Peyer's patch (tissue), 4 donors: ENCODE measurements around the gene SIGLEC1.

Experiments
- POLR2A ChIP-seq, 2 donors: fragments of 450-650 bp; IDR thresholded peaks; one replicate each; pipeline ENCODE4 v1.5.1; 2017; ENCODE audit warnings: antibody characterized with exemption in 2 of 2, mild to moderate bottlenecking in 2 of 2, moderate library complexity in 2 of 2
- TF ChIP-seq, protein P1 (sequence below), 6 experiments: fragments of 450-650 bp in 4 of 6; fragments of 200-600 bp in 2 of 6; sonication (generic) in 1 of 6; IDR thresholded peaks; one replicate each; pipeline ENCODE4 v1.5.1; 2017 to 2019; ENCODE audit warnings: antibody characterized with exemption in 6 of 6, mild to moderate bottlenecking in 3 of 6, moderate library complexity in 1 of 6

DNA sequence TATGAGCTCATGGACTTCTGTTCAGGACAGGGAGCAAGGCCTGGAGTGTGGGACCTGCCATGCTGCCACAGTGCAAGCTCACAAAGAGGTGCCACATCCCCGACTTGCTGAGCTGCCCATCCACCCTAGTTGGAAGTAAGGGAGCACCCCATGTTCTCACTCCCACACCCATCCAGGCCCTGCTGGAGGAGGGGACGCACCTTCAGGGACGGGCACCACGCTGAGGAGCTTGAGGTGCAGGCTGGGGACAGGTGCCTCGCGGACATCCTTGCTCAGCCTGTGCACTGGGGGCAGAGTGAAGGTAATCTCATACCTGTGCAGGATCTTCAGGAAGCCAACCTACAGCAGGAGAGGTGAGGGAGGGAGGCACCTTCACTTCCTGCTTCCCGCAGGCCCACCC is 42.9 kb upstream of the SIGLEC1 start:
- TF ChIP-seq, protein P1, sequence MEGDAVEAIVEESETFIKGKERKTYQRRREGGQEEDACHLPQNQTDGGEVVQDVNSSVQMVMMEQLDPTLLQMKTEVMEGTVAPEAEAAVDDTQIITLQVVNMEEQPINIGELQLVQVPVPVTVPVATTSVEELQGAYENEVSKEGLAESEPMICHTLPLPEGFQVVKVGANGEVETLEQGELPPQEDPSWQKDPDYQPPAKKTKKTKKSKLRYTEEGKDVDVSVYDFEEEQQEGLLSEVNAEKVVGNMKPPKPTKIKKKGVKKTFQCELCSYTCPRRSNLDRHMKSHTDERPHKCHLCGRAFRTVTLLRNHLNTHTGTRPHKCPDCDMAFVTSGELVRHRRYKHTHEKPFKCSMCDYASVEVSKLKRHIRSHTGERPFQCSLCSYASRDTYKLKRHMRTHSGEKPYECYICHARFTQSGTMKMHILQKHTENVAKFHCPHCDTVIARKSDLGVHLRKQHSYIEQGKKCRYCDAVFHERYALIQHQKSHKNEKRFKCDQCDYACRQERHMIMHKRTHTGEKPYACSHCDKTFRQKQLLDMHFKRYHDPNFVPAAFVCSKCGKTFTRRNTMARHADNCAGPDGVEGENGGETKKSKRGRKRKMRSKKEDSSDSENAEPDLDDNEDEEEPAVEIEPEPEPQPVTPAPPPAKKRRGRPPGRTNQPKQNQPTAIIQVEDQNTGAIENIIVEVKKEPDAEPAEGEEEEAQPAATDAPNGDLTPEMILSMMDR (IDR thresholded peaks at IDR 0.05): no peak
- no peak for TF ChIP-seq POLR2A (IDR thresholded peaks at IDR 0.05)
